GM12892 (cell line): Measurements from ENCODE around the gene EPN3.

ENCODE experiments used
- POLR2A ChIP-seq: IDR thresholded peaks from 2 replicates; pipeline ENCODE4 v1.6.1; 2011; ENCODE audit warnings: low read depth, low read length, control low read depth
- TAF1 ChIP-seq: IDR thresholded peaks from 2 replicates; pipeline ENCODE4 v1.6.1; 2011; ENCODE audit warnings: low read depth, mild to moderate bottlenecking, control low read depth, low read length, borderline replicate concordance

DNA sequence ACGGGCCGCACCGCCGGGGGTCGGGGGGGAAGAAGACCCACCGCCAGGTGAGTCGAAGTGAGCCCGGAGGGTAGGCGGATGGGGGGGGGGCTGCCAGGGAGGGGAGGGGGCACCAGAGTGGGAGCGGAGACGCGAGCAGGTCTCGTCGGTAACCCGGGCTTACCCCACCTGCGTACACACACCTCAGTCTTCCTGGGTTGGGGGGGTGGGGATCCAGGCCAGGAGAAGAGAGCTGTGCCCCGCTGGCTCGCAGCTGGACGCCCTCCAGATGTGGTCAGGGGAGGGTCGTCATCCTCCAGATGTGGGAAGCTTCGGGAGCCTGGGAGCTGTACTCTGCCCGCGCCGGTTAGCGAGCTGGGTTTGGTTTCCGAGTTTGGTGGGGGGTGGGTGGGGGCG is 29.2 kb downstream of the EPN3 start:
- TF ChIP-seq POLR2A = no peak
- TF ChIP-seq TAF1 = no peak
